ENCODE measurements around the gene ROGDI.

ROGDI gene

GRCh38 chr16:4803401-4803844 is 990 bp upstream of the ROGDI start:
- peaks cover 26% of the 10 kb centered on the region for H3K36me3 Mint-ChIP-seq (ENCODE audit: low read depth)
- no peak overlapping the region for H3K27ac Mint-ChIP-seq
- H3K4me3 Mint-ChIP-seq = peak overlapping the region; percentile 86
- no peak for DNase-seq (ENCODE audit: low spot score)
- no peaks in the 10 kb centered on the region for H3K27me3 Mint-ChIP-seq (ENCODE audit: low read depth)
- H3K4me1 Mint-ChIP-seq (ENCODE audit: low read depth) = peaks cover 8% of the 10 kb centered on the region
- no peaks in the 10 kb centered on the region for H3K9me3 Mint-ChIP-seq

GRCh38 chr16:4802659-4803287 is 340 bp upstream of the ROGDI start:
- Mint-ChIP-seq H3K36me3 (ENCODE audit: low read depth) (peaks cover 26% of the 10 kb centered on the region), H3K4me3 (peak overlapping the region; percentile 86), H3K4me1 (ENCODE audit: low read depth) (peaks cover 8% of the 10 kb centered on the region), H3K27me3 (ENCODE audit: low read depth) (no peaks in the 10 kb centered on the region), H3K9me3 (no peaks in the 10 kb centered on the region), H3K27ac (peak overlapping the region; percentile 55)
- DNase-seq (ENCODE audit: low spot score) = peak; percentile 91

DNA sequence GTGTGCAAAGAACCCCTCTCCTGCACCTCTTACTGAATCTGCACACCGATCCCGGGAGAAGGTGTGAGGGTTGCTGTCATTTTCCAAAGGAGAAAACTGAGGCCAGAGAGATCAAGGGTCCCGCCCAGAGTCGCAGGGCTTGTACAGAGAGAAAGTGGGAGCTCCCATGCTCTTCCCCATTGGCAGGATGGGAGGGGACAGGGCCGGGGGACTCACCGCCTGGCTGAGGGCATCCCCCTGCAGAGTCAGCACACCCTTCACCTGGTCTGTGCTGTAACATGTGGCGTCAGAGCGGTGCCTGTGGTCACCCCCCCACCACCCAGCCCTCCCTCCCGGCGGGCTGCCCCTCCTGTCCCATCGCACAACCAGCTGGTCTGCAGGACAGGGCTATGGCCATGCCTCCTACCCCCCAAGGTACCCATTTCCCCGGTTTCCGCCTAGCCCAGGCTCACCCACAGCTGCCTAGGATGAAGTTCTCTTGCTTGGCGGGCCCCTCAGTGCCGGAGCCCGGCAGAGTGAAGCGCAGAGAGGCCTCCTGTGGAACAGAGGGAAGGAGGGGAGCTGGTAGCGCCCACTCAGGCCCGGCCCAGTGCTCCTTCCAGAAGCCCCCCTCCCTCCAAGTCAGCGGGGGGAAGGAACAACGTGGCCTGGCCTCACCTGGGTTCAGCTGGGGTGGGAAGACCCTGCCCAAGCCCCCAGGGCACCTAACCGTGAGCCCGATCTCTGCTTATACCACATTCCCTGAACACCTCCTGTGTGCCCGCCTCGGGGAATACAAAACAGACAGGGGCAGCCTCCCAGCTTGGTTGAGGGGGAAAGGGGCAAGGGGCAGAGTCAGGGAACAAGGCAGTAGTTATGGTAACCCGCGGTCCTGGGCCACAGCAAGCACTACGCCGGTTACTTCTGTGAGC is 1.1 kb downstream of the ROGDI start:
- H3K36me3 Mint-ChIP-seq (ENCODE audit: low read depth) = peaks cover 17% of the 10 kb centered on the region
- no peak for DNase-seq (ENCODE audit: low spot score)
- peak overlapping the region; percentile 67 for H3K27ac Mint-ChIP-seq

GRCh38 chr16:4800290-4801041 is 2.0 kb downstream of the ROGDI start:
- no peaks in the 10 kb centered on the region for H3K27me3 Mint-ChIP-seq (ENCODE audit: low read depth)
- DNase-seq (ENCODE audit: low spot score) = no peak
- H3K27ac Mint-ChIP-seq = peak overlapping the region; percentile 15
- H3K9me3 Mint-ChIP-seq = no peaks in the 10 kb centered on the region
- peaks cover 12% of the 10 kb centered on the region for H3K36me3 Mint-ChIP-seq (ENCODE audit: low read depth)
- peak overlapping the region; percentile 50 for H3K4me3 Mint-ChIP-seq
- H3K4me1 Mint-ChIP-seq (ENCODE audit: low read depth) = peaks cover 8% of the 10 kb centered on the region

More for the DNA sequence above, 1.1 kb downstream of the ROGDI start:
- Mint-ChIP-seq H3K27me3 (ENCODE audit: low read depth) (no peaks in the 10 kb centered on the region), H3K4me3 (peak overlapping the region; percentile 82), H3K9me3 (no peaks in the 10 kb centered on the region), H3K4me1 (ENCODE audit: low read depth) (peaks cover 8% of the 10 kb centered on the region)

- Mint-ChIP-seq H3K36me3 (ENCODE audit: low read depth) (peaks cover 6% of the 10 kb centered on the region), H3K4me1 (ENCODE audit: low read depth) (peaks cover 8% of the 10 kb centered on the region), H3K27me3 (ENCODE audit: low read depth) (no peaks in the 10 kb centered on the region), H3K27ac (no peak overlapping the region), H3K4me3 (no peak overlapping the region), H3K9me3 (no peaks in the 10 kb centered on the region)
- DNase-seq (ENCODE audit: low spot score) = no peak
Measured at GRCh38 chr16:4799171-4799855, 3.1 kb downstream of the ROGDI start.

GRCh38 chr16:4798456-4798855 is 4.0 kb downstream of the ROGDI start:
- no peak overlapping the region for H3K4me3 Mint-ChIP-seq
- DNase-seq (ENCODE audit: low spot score) = no peak
- H3K36me3 Mint-ChIP-seq (ENCODE audit: low read depth) = no peaks in the 10 kb centered on the region
- no peaks in the 10 kb centered on the region for H3K9me3 Mint-ChIP-seq
- no peak overlapping the region for H3K27ac Mint-ChIP-seq
- no peaks in the 10 kb centered on the region for H3K27me3 Mint-ChIP-seq (ENCODE audit: low read depth)
- peaks cover 8% of the 10 kb centered on the region for H3K4me1 Mint-ChIP-seq (ENCODE audit: low read depth)

GRCh38 chr16:4797805-4798252 is 4.6 kb downstream of the ROGDI start:
- H3K4me3 Mint-ChIP-seq = no peak overlapping the region
- H3K27me3 Mint-ChIP-seq (ENCODE audit: low read depth) = no peaks in the 10 kb centered on the region
- no peaks in the 10 kb centered on the region for H3K36me3 Mint-ChIP-seq (ENCODE audit: low read depth)
- H3K4me1 Mint-ChIP-seq (ENCODE audit: low read depth) = peaks cover 4% of the 10 kb centered on the region
- H3K9me3 Mint-ChIP-seq = no peaks in the 10 kb centered on the region
- H3K27ac Mint-ChIP-seq = no peak overlapping the region
- no peak for DNase-seq (ENCODE audit: low spot score)

- Mint-ChIP-seq H3K9me3 (no peaks in the 10 kb centered on the region), H3K36me3 (ENCODE audit: low read depth) (no peaks in the 10 kb centered on the region), H3K4me1 (ENCODE audit: low read depth) (peaks cover 4% of the 10 kb centered on the region), H3K27me3 (ENCODE audit: low read depth) (no peaks in the 10 kb centered on the region), H3K27ac (no peak overlapping the region), H3K4me3 (no peak overlapping the region)
- DNase-seq (ENCODE audit: low spot score) = no peak
Measured at GRCh38 chr16:4796982-4797804, 5.2 kb downstream of the ROGDI start.

DNA sequence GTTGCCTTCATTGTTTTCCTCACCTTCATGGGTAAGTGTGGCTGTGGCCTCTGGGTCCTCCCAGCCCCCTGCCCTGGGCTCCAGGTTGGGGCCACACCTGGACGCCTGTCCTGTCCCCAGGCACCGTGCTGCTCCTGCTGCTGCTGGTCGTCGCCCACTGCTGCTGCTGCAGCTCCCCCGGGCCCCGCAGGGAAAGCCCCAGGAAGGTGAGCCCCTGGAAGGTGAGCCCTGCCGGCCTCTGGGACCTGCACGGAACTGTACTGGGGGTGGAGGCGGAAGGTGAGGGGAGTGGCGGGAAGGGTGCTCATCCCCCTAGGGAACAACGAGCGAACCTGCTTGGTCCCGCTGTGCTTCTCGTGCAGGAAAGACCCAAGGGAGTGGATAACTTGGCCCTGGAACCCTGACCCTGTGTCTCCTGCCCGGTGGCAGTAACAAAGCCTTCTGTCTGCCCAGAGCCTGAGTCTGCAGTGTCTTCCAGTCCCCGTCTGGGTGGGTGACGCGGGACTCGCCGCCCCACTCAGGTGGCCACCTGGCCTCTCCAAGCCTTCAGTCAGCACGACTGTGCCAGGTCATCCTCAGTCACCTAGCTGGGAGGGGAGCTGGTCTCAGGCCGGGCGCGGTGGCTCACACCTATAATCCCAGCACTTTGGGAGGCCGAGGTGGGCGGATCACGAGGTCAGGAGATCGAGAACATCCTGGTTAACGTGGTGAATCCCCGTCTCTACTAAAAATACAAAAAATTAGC is 6.4 kb downstream of the ROGDI start:
- Mint-ChIP-seq H3K27ac (no peak overlapping the region), H3K4me3 (no peak overlapping the region)
- no peak for DNase-seq (ENCODE audit: low spot score)

GRCh38 chr16:4795181-4795827 is 7.1 kb downstream of the ROGDI start, which contains the start of gene SMIM22:
SMIM22 (plus strand) TSS chr16:4795369; CDS start chr16:4795735, 366 bp downstream.
- H3K4me1 Mint-ChIP-seq (ENCODE audit: low read depth) = peaks cover 4% of the 10 kb centered on the region
- no peak within 1 kb of the TSS for H3K4me3 Mint-ChIP-seq
- no peaks in the 10 kb centered on the region for H3K36me3 Mint-ChIP-seq (ENCODE audit: low read depth)
- H3K27me3 Mint-ChIP-seq (ENCODE audit: low read depth) = no peaks in the 10 kb centered on the region
- no peak for DNase-seq (ENCODE audit: low spot score)
- no peaks in the 10 kb centered on the region for H3K9me3 Mint-ChIP-seq
- H3K27ac Mint-ChIP-seq = no peak within 1 kb of the TSS

More for the DNA sequence above, 6.4 kb downstream of the ROGDI start:
- H3K4me1 Mint-ChIP-seq (ENCODE audit: low read depth) = peaks cover 3% of the 10 kb centered on the region
- H3K36me3 Mint-ChIP-seq (ENCODE audit: low read depth) = no peaks in the 10 kb centered on the region
- no peaks in the 10 kb centered on the region for H3K27me3 Mint-ChIP-seq (ENCODE audit: low read depth)
- no peaks in the 10 kb centered on the region for H3K9me3 Mint-ChIP-seq

- Mint-ChIP-seq H3K27ac (no peak overlapping the region), H3K9me3 (no peaks in the 10 kb centered on the region)
Measured at GRCh38 chr16:4792951-4793513, 9.4 kb downstream of the ROGDI start.

DNA sequence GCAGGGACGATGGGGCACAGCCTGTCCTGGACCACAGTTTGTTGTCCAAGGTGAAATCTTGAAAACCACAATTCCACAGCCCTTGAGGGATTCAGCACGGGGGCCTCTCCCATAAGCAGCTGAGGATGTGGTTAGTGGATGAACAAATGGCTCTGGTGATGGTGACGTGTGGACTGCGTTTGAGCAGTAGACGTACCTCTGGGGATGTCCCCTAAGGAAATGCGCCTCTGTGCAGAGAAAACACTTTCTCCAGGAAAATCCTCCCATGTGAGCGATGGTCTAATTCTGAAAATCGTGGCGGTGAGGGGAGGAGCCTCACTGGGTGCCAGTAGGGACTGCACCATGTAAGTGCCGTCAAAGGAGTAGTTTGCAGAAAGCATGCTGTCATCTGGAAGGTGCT is 11.6 kb downstream of the ROGDI start:
- H3K27ac Mint-ChIP-seq = no peak overlapping the region
- H3K4me1 Mint-ChIP-seq (ENCODE audit: low read depth) = peaks cover 4% of the 10 kb centered on the region
- H3K9me3 Mint-ChIP-seq = no peaks in the 10 kb centered on the region
- DNase-seq (ENCODE audit: low spot score) = no peak
- H3K4me3 Mint-ChIP-seq = no peak overlapping the region
- no peaks in the 10 kb centered on the region for H3K27me3 Mint-ChIP-seq (ENCODE audit: low read depth)
- H3K36me3 Mint-ChIP-seq (ENCODE audit: low read depth) = no peaks in the 10 kb centered on the region

More at GRCh38 chr16:4792951-4793513, 9.4 kb downstream of the ROGDI start:
- H3K4me1 Mint-ChIP-seq (ENCODE audit: low read depth) = peaks cover 4% of the 10 kb centered on the region
- H3K36me3 Mint-ChIP-seq (ENCODE audit: low read depth) = no peaks in the 10 kb centered on the region
- no peak overlapping the region for H3K4me3 Mint-ChIP-seq
- no peak for DNase-seq (ENCODE audit: low spot score)
- no peaks in the 10 kb centered on the region for H3K27me3 Mint-ChIP-seq (ENCODE audit: low read depth)

Data from T-helper 2 cell treated with Interferon-gamma antibody and Interleukin-4, amounts not matched to agents 5 μg/mL and 100 μg/mL, for 36 hours (primary cell).